NB4 (cell line): ENCODE results near the gene SETDB2.

Source experiments
- DNase-seq: peaks from one replicate; pipeline ENCODE4 v3.0.0; 2010; ENCODE audit warnings: low read depth
- H3K4me3 ChIP-seq: one replicate; pipeline ENCODE4 v1.5.1; 2011; ENCODE audit warnings: mild to moderate bottlenecking, low read depth, low read length, moderate library complexity
- MAX ChIP-seq: IDR thresholded peaks from 2 replicates; pipeline ENCODE4 v1.6.1; 2011; ENCODE audit warnings: low read depth, low read length
- MYC ChIP-seq: IDR thresholded peaks from 2 replicates; pipeline ENCODE4 v1.6.1; 2011; ENCODE audit warnings: low read depth, low read length
- POLR2A ChIP-seq: IDR thresholded peaks from 2 replicates; pipeline ENCODE4 v1.6.1; 2011; ENCODE audit warnings: mild to moderate bottlenecking; ENCODE audit not compliant: insufficient read length; ENCODE audit errors: extremely low read depth
- TF ChIP-seq, protein P1 (sequence below): IDR thresholded peaks from one replicate; pipeline ENCODE4 v1.5.1; 2012; ENCODE audit warnings: low read depth, low read length

Gene SETDB2

GRCh38 chr13:49450105-49450819, 6.2 kb downstream of the SETDB2 start:
- no peak overlapping the region for H3K4me3 ChIP-seq
- DNase-seq = peak; percentile 19
- TF ChIP-seq POLR2A (no peak), MAX (no peak), MYC (no peak)
- TF ChIP-seq, protein P1, sequence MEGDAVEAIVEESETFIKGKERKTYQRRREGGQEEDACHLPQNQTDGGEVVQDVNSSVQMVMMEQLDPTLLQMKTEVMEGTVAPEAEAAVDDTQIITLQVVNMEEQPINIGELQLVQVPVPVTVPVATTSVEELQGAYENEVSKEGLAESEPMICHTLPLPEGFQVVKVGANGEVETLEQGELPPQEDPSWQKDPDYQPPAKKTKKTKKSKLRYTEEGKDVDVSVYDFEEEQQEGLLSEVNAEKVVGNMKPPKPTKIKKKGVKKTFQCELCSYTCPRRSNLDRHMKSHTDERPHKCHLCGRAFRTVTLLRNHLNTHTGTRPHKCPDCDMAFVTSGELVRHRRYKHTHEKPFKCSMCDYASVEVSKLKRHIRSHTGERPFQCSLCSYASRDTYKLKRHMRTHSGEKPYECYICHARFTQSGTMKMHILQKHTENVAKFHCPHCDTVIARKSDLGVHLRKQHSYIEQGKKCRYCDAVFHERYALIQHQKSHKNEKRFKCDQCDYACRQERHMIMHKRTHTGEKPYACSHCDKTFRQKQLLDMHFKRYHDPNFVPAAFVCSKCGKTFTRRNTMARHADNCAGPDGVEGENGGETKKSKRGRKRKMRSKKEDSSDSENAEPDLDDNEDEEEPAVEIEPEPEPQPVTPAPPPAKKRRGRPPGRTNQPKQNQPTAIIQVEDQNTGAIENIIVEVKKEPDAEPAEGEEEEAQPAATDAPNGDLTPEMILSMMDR = no peak

- H3K4me3 ChIP-seq = no peak overlapping the region
- TF ChIP-seq MAX (no peak), POLR2A (no peak), MYC (no peak)
- TF ChIP-seq, protein P1 = no peak
- DNase-seq = no peak
These were observed 8.8 kb downstream of the SETDB2 start for GRCh38 chr13:49452725-49453457.

DNA sequence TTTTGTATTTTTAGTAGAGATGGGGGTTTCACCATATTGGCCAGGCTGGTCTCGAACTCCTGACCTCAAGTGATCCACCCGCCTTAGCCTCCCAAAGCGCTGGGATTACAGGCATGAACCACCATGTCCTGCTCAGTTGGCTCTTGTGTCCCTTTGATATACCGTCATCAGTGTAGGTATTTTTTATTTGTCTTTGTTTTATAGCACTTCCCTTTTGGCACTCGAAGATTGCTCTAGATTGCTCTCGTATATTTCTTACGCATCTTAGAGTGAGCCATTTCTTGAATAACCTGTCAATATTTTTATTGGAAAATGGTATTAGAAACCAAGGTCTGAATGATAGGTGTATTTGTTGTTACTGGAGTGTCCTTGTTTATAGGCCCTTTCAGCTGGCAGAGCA, 9.4 kb downstream of the SETDB2 start:
- H3K4me3 ChIP-seq = no peak overlapping the region

DNA sequence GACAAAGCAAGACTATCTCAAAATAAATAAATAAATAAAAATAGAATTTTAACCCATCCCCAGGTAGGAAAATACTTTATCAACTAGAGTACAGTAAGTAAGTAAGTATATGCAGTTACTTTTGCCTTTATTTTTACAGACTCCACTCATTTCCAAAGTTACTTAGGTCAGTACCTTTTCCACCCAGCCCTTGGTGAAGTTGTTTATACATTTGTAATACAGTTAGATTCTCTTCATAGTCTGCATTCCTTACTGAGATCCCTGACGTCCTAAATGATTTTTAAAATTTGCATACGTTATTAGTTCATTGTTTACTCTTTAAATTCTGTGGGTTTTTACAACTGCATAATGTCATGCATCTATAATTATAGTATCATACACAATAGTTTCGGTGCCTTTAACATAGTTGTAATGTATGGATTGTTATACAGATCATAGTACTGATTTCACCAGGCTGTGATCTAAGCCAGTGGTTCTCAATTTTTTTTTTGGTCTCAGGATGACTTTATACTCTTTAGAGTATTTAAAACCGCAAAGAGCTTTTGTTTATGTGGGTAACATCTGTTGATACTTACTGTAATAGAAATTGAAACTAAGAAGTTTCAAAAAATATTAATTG, 10.4 kb downstream of the SETDB2 start:
- TF ChIP-seq POLR2A (no peak), MYC (no peak), MAX (no peak)
- TF ChIP-seq, protein P1 = no peak
- H3K4me3 ChIP-seq = no peak overlapping the region

More for the DNA sequence above, 9.4 kb downstream of the SETDB2 start:
- DNase-seq = no peak
- TF ChIP-seq POLR2A = no peak
- no peak for TF ChIP-seq MYC
- TF ChIP-seq MAX = no peak
- TF ChIP-seq, protein P1 = no peak

DNA sequence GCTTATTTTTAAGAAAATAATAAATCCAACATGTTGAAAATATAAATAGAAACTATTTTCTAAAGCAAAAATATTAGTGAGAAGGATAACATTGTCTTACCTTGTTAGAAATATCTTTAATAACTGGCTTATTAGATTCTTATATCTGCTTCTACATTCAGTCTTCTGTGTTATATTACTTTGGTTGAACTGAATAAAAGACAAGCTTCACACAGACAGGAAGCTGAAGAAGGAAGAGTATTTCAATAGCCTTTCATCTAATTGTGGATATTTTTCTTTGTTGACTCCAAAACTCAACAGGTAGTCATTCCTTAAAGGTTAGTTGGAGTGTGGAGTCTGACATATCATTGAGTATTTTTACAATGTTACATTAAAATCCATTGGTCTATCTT, 10.9 kb downstream of the SETDB2 start:
- TF ChIP-seq POLR2A (no peak), MYC (no peak), MAX (no peak)
- TF ChIP-seq, protein P1 = no peak
- no peak for DNase-seq
- no peak overlapping the region for H3K4me3 ChIP-seq

More for the DNA sequence above, 10.4 kb downstream of the SETDB2 start:
- no peak for DNase-seq
